Fibroblast of upper back skin (primary cell): ENCODE measurements around the gene AUTS2.

ENCODE experiments used
- DNase-seq: peaks from one replicate; pipeline ENCODE4 v3.0.0-alpha.2; 2013

The AUTS2 gene

GRCh38 chr7:70655694-70656093 is 1057.4 kb downstream of the AUTS2 start:
- DNase-seq = no peak

DNA sequence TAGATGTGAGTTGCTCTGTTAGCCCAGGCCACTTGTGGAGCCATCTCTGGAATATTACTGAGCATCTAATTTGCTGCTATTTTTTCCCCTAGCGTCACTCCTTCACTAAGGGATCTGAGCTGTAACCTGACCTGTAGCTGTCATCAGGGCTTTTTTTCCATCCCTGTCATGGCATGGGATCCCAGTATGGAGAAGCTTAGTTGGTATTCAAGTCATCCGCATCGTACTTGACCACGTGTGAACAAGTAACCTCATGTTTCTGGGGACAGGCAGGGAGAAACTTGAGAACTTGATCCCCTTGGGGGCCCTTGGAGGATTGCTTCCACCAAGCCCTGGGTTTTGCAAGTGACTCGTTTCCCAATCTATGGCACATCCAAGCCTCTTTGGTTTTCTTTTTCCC is 1059.3 kb downstream of the AUTS2 start:
- DNase-seq = no peak

DNA sequence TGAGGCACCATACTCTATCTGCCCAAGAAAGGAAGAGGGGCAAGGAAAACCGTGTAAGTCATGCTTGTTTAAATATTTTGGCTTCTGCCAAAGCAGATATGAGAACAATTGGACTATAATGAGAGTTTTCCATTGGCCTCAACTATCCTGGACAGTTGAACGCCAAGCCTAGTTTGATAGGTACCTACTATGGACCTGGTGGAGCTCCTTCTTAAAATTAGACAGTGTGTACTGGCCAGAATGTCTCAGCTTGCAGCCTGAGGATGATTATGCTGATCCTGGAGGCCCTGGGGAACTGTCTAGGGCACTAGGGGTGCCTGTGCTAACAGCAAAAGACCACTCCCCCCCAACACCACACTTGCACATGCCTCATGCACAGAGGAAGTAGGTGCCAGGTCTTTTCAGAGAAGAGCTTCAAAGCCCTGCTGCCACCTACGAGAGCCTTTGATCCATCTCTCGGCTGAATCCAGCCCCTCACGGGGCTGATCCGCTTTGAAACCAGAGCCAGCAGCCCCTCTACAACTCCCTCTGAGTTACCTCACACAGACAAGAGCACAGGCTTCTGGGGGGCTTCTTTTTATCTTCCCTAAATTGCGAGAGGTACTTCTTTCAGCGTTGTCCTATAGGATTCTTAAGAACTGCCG is 1059.8 kb downstream of the AUTS2 start:
- no peak for DNase-seq

- DNase-seq = no peak
These were observed 1061.0 kb downstream of the AUTS2 start for GRCh38 chr7:70659263-70659662.

DNA sequence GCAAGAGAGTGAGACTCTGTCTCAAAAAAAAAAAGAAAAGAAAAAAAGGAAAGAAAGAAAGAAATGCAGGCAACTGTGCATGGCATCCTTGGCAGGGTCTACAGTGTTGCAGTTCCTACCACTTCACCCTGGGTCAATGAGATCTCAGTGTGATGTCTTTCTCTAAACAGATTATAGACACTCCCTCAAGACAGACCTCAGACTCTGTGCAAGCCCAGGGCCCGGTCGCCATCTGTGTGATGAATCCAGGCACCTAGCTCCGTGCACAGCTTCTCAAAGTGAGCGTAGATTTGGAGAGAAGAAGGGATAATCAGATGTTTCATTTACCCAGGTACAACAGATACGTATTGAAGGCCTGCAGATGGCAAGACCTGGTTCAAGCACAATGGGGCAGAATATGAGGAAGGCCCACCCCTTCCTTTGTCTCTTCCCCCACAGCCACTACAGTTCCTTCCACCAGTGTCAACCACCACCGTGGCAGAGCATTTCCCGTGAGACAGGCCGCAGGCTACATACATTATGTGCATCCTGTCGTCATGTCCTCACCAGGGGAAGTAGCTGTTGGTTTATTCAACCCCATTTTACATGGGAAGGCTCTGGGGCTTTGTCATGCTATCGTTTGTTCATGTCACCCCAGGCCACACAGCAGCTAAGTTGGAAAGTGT is 1062.0 kb downstream of the AUTS2 start:
- DNase-seq = no peak

DNA sequence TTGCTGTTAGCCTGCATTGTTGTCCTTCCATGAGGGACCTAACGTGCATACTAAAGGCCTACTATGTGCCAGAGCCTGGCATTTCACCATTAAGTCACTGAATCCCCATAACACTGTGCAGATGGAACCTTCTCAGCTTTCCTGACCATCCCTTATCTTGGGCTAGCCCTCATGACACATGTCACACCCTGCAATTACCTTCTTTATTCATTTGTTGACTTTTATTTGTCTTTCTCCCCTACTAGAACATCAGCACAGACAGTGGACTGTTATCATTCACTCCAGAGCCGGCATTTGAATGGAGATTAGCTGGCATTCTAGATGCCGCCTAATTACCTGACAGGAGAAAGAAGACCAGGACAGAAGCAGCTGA is 1062.5 kb downstream of the AUTS2 start:
- no peak for DNase-seq

GRCh38 chr7:70663680-70664079 is 1065.4 kb downstream of the AUTS2 start:
- no peak for DNase-seq

GRCh38 chr7:70665997-70666396 is 1067.7 kb downstream of the AUTS2 start:
- DNase-seq = no peak

DNA sequence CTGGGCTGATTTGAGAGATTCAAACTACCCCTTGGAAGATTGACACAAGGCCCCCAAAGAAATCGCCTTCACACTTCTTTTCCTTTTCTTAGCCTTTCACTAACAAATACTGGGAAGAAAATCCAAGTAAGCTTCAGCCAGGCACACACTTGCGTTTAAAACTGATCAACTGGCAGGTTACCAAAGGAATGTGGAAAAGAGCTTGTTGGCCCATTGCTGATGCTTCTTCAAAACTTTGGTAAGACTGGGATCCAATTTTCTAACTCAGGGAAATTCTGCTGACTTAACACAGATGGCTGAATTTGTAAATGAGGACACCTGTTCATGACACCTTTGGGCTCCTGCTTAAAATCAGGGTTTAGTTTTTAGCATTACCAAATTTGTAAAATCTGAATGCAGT is 1069.1 kb downstream of the AUTS2 start:
- no peak for DNase-seq

- no peak for DNase-seq
These were observed 1070.5 kb downstream of the AUTS2 start for GRCh38 chr7:70668606-70669358.

GRCh38 chr7:70669854-70670253 is 1071.6 kb downstream of the AUTS2 start:
- DNase-seq = no peak

- DNase-seq = no peak
These were observed 1072.0 kb downstream of the AUTS2 start for GRCh38 chr7:70670288-70670687.

DNA sequence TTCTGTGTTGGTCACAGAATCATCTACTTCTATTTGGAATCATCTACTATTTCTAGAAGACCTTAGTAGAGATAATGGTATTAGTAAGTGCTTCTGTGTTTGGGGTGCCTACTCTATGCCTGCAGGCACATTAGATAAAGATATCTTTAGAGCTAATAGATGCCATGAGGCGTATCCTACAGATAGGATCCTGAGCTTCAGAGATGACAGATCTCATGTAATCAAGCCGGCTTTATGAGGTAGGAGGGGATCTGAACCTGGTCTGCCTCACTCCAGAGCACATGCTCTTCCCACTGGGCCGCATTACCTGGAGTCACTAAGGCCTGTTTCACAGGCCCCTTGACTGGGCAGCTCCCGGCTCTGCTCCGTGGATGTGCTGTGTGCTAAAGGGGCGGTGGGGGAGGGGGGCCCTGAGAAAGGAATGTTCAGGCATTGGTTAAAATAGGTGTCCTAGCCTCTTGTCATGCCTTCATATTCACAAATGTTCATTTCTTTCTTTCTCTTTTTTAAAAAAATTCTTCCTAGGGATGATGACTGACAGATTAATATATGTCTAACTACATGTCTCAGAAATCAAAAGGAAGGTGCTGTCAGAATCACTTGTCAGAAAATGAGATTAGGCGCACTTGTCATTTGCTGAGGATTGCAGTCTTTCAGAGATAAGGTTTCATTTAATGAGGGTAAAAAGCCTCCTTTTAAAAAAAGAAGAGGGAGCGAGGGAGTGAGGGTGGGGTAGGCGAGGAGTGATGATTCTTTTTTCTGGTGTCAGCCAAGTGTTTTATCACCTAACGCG is 1075.7 kb downstream of the AUTS2 start:
- no peak for DNase-seq

DNA sequence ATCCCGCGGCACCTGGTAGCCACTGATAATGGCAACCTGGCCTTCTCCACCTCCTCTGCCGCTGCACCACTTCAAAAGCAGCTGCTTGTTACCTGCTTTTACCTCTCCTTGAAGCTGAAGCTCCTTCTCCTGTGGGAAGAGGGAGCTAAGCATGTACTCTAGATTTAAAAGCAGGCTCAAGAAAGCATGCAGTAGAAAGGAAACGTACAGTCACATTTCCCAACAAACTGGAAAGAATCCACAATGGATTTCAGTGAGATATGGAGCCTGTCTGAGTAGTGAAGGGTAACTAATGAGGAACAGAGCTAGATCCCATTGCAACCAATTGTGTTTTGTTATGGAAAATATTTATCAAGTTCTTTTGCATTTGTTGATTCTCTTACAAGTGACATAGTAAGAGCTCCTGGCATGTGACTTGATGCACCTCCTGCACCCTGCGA is 1076.3 kb downstream of the AUTS2 start:
- DNase-seq = no peak

GRCh38 chr7:70676243-70676642 is 1078.0 kb downstream of the AUTS2 start:
- DNase-seq = no peak

DNA sequence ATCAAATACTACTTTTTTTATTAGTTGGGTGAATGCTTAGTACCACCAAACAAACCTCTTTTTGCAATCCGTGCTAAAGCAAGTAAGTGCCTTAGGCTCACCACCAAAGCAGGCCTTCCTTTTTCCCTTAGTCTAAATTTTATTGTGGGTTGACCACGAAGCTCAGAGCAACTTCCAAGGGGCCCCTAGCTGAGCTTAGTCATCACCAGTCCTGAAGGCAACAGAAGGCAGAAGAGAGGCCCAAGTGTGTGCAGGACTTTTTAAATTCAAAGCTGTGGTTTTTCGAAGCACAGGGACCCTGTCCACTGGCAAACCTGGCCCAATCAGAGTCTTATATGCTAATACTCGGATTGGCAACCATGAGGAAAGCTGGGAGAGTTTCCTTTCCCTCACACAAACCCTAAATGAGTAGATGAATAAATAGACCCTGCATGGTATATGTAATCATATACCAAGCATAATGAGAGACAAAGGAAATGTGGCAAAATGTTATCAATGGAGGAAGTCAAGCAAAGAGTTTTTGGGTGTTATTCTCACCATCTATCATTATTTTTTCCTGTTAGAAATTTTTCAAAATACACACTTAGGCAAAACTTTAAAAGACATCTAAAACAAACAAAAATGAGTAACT is 1080.5 kb downstream of the AUTS2 start:
- DNase-seq = peak; percentile 88

DNA sequence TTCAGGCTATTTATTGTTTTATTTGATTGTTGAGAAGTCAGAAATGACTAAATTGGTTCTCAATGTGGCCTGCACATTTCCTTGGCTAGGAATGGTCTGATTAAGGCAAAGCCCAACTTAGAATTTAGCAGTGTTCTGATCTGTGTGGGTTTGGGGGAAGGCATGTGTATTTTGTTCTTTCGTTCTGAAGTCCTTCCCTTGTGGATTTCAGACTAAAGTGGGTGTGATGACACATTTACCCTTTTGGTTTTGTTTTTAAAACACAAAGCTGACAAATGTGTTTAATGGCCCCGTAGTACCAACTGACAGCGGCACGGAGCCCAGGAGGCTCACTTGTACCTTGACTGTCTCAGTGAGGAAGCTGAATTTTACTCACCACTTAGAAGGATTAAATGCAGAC is 1081.4 kb downstream of the AUTS2 start:
- peak; percentile 57 for DNase-seq

DNA sequence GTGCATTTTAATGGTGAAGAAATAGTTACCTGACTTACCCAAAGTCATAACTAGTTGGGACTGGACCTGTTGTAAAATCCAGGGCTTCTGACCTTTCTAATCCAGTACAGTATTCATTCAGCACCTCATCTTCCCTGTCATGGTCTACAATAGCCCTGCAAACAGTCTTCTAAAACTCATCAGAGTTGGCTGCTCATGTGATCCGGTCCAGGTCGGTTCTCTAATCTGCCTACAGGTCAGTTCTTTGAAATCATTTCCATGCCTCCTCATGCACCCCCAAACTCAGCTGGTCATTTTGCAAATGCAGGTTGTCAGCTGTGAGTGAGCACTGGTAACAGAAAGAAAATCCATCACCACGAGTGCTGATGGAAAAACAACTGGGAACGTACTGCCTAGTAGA is 1082.0 kb downstream of the AUTS2 start:
- DNase-seq = no peak

DNA sequence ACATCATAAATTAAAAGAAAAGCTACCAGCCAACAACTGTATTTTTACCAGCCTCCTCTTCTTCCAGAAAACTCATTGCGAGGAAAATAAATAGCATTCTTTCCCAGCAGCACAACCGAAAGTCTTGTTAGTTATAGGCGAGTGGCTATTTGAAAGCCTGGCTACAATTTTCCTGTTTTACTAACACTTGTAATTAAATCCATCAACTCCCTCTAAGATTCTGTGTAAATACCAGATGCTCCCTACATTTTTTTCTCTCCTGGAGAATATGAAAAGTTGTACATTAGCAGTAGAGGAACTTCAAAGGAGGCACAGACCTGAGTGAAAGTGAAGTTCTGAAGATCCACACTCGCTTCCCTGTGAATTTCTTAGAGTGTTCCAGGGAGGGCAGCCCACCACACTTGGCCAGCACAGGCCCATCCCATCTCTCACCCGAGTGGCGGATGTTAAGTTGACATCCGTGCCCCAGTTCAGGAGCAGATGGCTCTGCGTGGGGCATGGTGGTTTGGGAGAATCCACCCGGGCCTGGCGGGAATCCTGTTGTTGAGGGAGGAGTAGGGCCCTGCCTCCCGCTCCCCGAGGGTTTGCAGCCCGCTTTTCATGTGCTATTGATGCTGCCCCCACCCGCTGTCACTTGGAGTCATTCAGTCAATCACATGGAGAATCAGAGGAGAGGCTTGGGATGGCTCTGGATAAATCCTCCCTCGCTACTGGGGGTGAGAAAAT is 1082.6 kb downstream of the AUTS2 start:
- no peak for DNase-seq

DNA sequence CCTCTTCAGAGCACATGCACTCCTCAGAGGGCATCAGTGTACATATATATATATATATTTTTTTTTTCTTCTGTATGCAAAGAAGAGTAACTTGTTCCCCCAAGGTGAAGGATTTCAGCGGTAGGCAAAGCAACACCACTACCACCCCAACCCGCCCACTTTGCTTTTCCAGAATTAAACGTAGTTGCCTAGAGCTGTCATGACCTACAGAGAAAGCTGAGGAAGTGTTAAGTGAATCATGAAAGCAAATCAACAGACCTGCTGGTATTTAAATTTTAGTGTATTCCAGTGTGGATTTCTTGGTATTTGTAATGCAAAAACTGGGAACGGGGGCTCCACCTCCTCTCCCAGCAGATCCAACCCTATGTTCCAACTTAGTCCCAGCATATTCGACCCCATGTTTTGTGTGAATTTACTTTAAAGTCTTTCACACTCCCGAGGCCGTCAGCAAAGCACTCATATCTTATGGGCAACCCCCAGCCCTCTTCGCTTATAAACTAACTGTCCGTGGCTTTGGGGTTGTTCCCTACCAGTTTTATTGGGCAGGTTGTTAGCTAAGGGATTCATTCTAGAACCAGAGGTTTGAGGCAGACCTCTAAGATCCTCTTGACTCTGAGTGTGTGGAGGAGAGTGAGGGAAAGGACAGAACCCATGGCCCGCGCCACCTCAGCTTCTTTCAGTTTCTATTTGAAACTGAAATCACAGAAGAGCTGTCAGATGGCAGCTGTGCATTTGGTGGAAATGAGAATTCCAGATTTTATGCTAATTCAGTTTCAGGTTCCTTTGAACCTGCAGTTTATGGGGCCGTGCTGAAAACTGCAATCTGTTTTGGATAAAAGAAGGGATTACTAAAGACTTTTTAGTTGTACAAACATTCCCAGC is 1083.4 kb downstream of the AUTS2 start:
- DNase-seq = no peak

- DNase-seq = no peak
These were observed 1085.9 kb downstream of the AUTS2 start for GRCh38 chr7:70684173-70684572.
